OCI-LY1 (cell line): ENCODE data around the gene GFI1.

ENCODE experiments used
- H2AFZ ChIP-seq: fragments of 200-600 bp; sonication (generic), shearing (Covaris generic); 2 replicates; pipeline ENCODE4 v1.6.0; 2014; ENCODE audit warnings: antibody characterized with exemption, mild to moderate bottlenecking, low read length
- H3F3A ChIP-seq: fragments of 200-600 bp; sonication (generic), shearing (Covaris generic); 2 replicates; pipeline ENCODE4 v1.6.0; 2014; ENCODE audit warnings: mild to moderate bottlenecking, antibody characterized with exemption, low read length, moderate library complexity; ENCODE audit not compliant: insufficient read depth
- H3K27ac ChIP-seq: fragments of 200-600 bp; sonication (generic); 2 replicates; pipeline ENCODE4 v1.5.1; 2014; ENCODE audit warnings: low read length, mixed run types, mild to moderate bottlenecking, low read depth; ENCODE audit not compliant: poor library complexity, severe bottlenecking
- H3K27me3 ChIP-seq: fragments of 200-600 bp; sonication (generic); 2 replicates; pipeline ENCODE4 v1.6.0; 2014; ENCODE audit warnings: antibody characterized with exemption, mild to moderate bottlenecking, low read length, moderate library complexity; ENCODE audit not compliant: insufficient read depth
- H3K36me3 ChIP-seq: fragments of 200-600 bp; sonication (generic); 2 replicates; pipeline ENCODE4 v1.6.1; 2014; ENCODE audit warnings: mild to moderate bottlenecking, antibody characterized with exemption, low read length, moderate library complexity, mixed read lengths; ENCODE audit not compliant: insufficient read depth
- H3K4me1 ChIP-seq: fragments of 200-600 bp; sonication (generic); 2 replicates; pipeline ENCODE4 v1.5.1; 2014; ENCODE audit warnings: mild to moderate bottlenecking, low read length, moderate library complexity; ENCODE audit not compliant: insufficient read depth, severe bottlenecking
- H3K4me2 ChIP-seq: fragments of 200-600 bp; sonication (generic), shearing (Covaris generic); 2 replicates; pipeline ENCODE4 v1.6.1; 2014; ENCODE audit warnings: low read length
- H3K4me3 ChIP-seq: fragments of 200-600 bp; sonication (generic); 2 replicates; pipeline ENCODE4 v1.5.1; 2014; ENCODE audit warnings: low read length, low read depth, mild to moderate bottlenecking, mixed read lengths; ENCODE audit not compliant: poor library complexity, severe bottlenecking
- H3K79me2 ChIP-seq: fragments of 200-600 bp; shearing (Covaris generic); 2 replicates; pipeline ENCODE4 v1.6.1; 2016; ENCODE audit warnings: mixed run types, low read length, mixed read lengths; ENCODE audit not compliant: insufficient read depth
- H3K9ac ChIP-seq: fragments of 200-600 bp; sonication (generic), shearing (Covaris generic); 2 replicates; pipeline ENCODE4 v1.6.1; 2014; ENCODE audit warnings: mild to moderate bottlenecking, low read length, mixed read lengths
- H3K9me2 ChIP-seq: fragments of 200-600 bp; sonication (generic), shearing (Covaris generic); 2 replicates; pipeline ENCODE4 v1.6.1; 2014; ENCODE audit warnings: low read depth, mild to moderate bottlenecking, low read length, mixed read lengths
- H3K9me3 ChIP-seq: fragments of 200-600 bp; shearing (Covaris generic); 2 replicates; pipeline ENCODE4 v1.6.1; 2014; ENCODE audit warnings: low read length, mixed read lengths
- H4K20me1 ChIP-seq: fragments of 200-600 bp; sonication (generic), shearing (Covaris generic); 2 replicates; pipeline ENCODE4 v1.6.0; 2016; ENCODE audit warnings: mild to moderate bottlenecking, low read length; ENCODE audit not compliant: insufficient read depth
- CTCF ChIP-seq: fragments of 200-600 bp; sonication (generic), shearing (Covaris generic); IDR thresholded peaks from 2 replicates; pipeline ENCODE4 v1.5.1; 2017; ENCODE audit warnings: mild to moderate bottlenecking, antibody characterized with exemption, low read length, moderate library complexity, mixed read lengths
- EZH2 ChIP-seq: fragments of 200-600 bp; sonication (generic), shearing (Covaris generic); IDR thresholded peaks from 2 replicates; pipeline ENCODE4 v1.8.0; 2017; ENCODE audit warnings: borderline replicate concordance, mixed run types, mild to moderate bottlenecking, antibody characterized with exemption, low read length, moderate library complexity, mixed read lengths

GFI1 gene

GRCh38 chr1:92470216-92470615 is 16.5 kb downstream of the GFI1 start:
- no peaks in the 10 kb centered on the region for H3K9me2 ChIP-seq
- H3K36me3 ChIP-seq, result peaks cover 39% of the 10 kb centered on the region; the same call in 1 of the 2 replicates
- no peak overlapping the region for H3K4me2 ChIP-seq
- no peaks in the 10 kb centered on the region for H4K20me1 ChIP-seq
- H2AFZ ChIP-seq, result no peak overlapping the region
- no peak overlapping the region for H3K4me3 ChIP-seq
- no peaks in the 10 kb centered on the region for H3K27me3 ChIP-seq
- no peak overlapping the region for H3K9ac ChIP-seq
- no peak overlapping the region for H3K27ac ChIP-seq
- TF ChIP-seq EZH2, result no peak
- TF ChIP-seq CTCF, result no peak
- peaks cover 7% of the 10 kb centered on the region for H3K4me1 ChIP-seq
- H3F3A ChIP-seq, result peaks cover 10% of the 10 kb centered on the region; the same call in 1 of the 2 replicates
- H3K9me3 ChIP-seq, result no peaks in the 10 kb centered on the region
- no peaks in the 10 kb centered on the region for H3K79me2 ChIP-seq

- H3K27ac ChIP-seq, result peak overlapping the region; percentile 54
- TF ChIP-seq CTCF (no peak), EZH2 (no peak)
Measured at GRCh38 chr1:92466683-92467352, 19.9 kb downstream of the GFI1 start.

GRCh38 chr1:92465256-92465647 is 21.5 kb downstream of the GFI1 start:
- no peak overlapping the region for H3K4me3 ChIP-seq
- H2AFZ ChIP-seq, result no peak overlapping the region
- no peaks in the 10 kb centered on the region for H4K20me1 ChIP-seq
- H3K27me3 ChIP-seq, result no peaks in the 10 kb centered on the region
- no peak overlapping the region for H3K4me2 ChIP-seq
- H3K27ac ChIP-seq, result no peak overlapping the region
- H3K9ac ChIP-seq, result no peak overlapping the region
- no peaks in the 10 kb centered on the region for H3K9me2 ChIP-seq
- 0 out of 2 replicates have a peak, but pooled peaks cover 3% of the 10 kb centered on the region for H3K36me3 ChIP-seq
- no peaks in the 10 kb centered on the region for H3K79me2 ChIP-seq
- H3F3A ChIP-seq, result peaks cover 8% of the 10 kb centered on the region; the same call in 1 of the 2 replicates
- peaks cover 23% of the 10 kb centered on the region for H3K4me1 ChIP-seq
- no peak for TF ChIP-seq CTCF
- no peak for TF ChIP-seq EZH2
- no peaks in the 10 kb centered on the region for H3K9me3 ChIP-seq

More at GRCh38 chr1:92466683-92467352, 19.9 kb downstream of the GFI1 start:
- Histone ChIP-seq H3K27me3 (no peaks in the 10 kb centered on the region), H4K20me1 (no peaks in the 10 kb centered on the region), H3K4me1 (peaks cover 14% of the 10 kb centered on the region), H3K36me3 (peaks cover 12% of the 10 kb centered on the region; the same call in 1 of the 2 replicates), H2AFZ (no peak overlapping the region), H3K4me3 (no peak overlapping the region), H3K4me2 (no peak overlapping the region), H3F3A (peaks cover 8% of the 10 kb centered on the region; the same call in 1 of the 2 replicates), H3K9me2 (no peaks in the 10 kb centered on the region), H3K9ac (no peak overlapping the region), H3K9me3 (no peaks in the 10 kb centered on the region), H3K79me2 (no peaks in the 10 kb centered on the region)
